Loucy (cell line): ENCODE measurements around the gene TMEM248.

Experiments
- CTCF ChIP-seq: fragments of 200-600 bp; sonication (generic); conservative IDR thresholded peaks from 2 replicates; pipeline ENCODE4 v1.5.1; 2014; ENCODE audit warnings: mild to moderate bottlenecking, antibody characterized with exemption, low read length
- EZH2phosphoT487 ChIP-seq: fragments of 200-600 bp; IDR thresholded peaks from 2 replicates; pipeline ENCODE4 v1.6.1; 2018; ENCODE audit warnings: antibody characterized with exemption, mild to moderate bottlenecking, moderate library complexity, borderline replicate concordance

GRCh38 chr7:66948480-66949109, 27.6 kb downstream of the TMEM248 start:
- TF ChIP-seq CTCF (no peak), EZH2phosphoT487 (no peak)
